ENCODE results near the gene SKOR1. TPM values are rescaled to one million over a fixed set of nuclear protein-coding genes. Genes with fewer than 3 reads are reported as not detected.

SKOR1 gene
- total RNA-seq, 2 donors from 2014 or later: 0.12 TPM; not detected in 1

GRCh38 chr15:67841513-67841762, 16.1 kb downstream of the SKOR1 start:
- H3K27ac ChIP-seq: peak overlapping the region; percentile 98 to 99
- no peaks in the 10 kb centered on the region for H3K27me3 ChIP-seq
- no peak for DNase-seq (ENCODE audit: low spot score)
- H3K4me3 ChIP-seq: peak overlapping the region; percentile 75 to 94
- peaks cover 0 to 18% of the 10 kb centered on the region in 2 donors for H3K4me1 ChIP-seq
- no peaks in the 10 kb centered on the region for H3K9me3 ChIP-seq
- H3K36me3 ChIP-seq: no peaks in the 10 kb centered on the region
- TF ChIP-seq CTCF (IDR thresholded peaks at IDR 0.05): no peak

GRCh38 chr15:67843092-67843501, 17.8 kb downstream of the SKOR1 start:
- no peak for TF ChIP-seq CTCF (IDR thresholded peaks at IDR 0.05)
- H3K27ac ChIP-seq: no peak overlapping the region

GRCh38 chr15:67843571-67844387, 18.5 kb downstream of the SKOR1 start:
- Histone ChIP-seq H3K4me3 (no peak overlapping the region), H3K27me3 (no peaks in the 10 kb centered on the region), H3K9me3 (no peaks in the 10 kb centered on the region), H3K27ac (no peak overlapping the region), H3K36me3 (no peaks in the 10 kb centered on the region), H3K4me1 (peaks cover 0 to 11% of the 10 kb centered on the region in 2 donors)
- DNase-seq (ENCODE audit: low spot score): no peak
- no peak for TF ChIP-seq CTCF (IDR thresholded peaks at IDR 0.05)

More at GRCh38 chr15:67843092-67843501, 17.8 kb downstream of the SKOR1 start:
- H3K4me3 ChIP-seq: no peak overlapping the region
- no peak for DNase-seq (ENCODE audit: low spot score)
- H3K36me3 ChIP-seq: no peaks in the 10 kb centered on the region
- no peaks in the 10 kb centered on the region for H3K27me3 ChIP-seq
- H3K9me3 ChIP-seq: no peaks in the 10 kb centered on the region
- peaks cover 0 to 18% of the 10 kb centered on the region in 2 donors for H3K4me1 ChIP-seq

GRCh38 chr15:67845974-67846373, 20.7 kb downstream of the SKOR1 start:
- DNase-seq (ENCODE audit: low spot score): no peak
- Histone ChIP-seq H3K27ac (no peak overlapping the region), H3K36me3 (no peaks in the 10 kb centered on the region), H3K4me3 (no peak overlapping the region), H3K4me1 (peaks cover 0 to 4% of the 10 kb centered on the region in 2 donors), H3K27me3 (no peaks in the 10 kb centered on the region), H3K9me3 (no peaks in the 10 kb centered on the region)
- TF ChIP-seq CTCF (IDR thresholded peaks at IDR 0.05): no peak

- H3K27ac ChIP-seq: no peak overlapping the region
- no peak for TF ChIP-seq CTCF (IDR thresholded peaks at IDR 0.05)
Observed at GRCh38 chr15:67849538-67849937, 24.2 kb downstream of the SKOR1 start.

GRCh38 chr15:67850336-67850735, 25.0 kb downstream of the SKOR1 start:
- no peaks in the 10 kb centered on the region for H3K27me3 ChIP-seq
- no peaks in the 10 kb centered on the region for H3K4me1 ChIP-seq
- no peaks in the 10 kb centered on the region for H3K36me3 ChIP-seq
- H3K4me3 ChIP-seq: no peak overlapping the region
- no peak for DNase-seq (ENCODE audit: low spot score)
- H3K9me3 ChIP-seq: no peaks in the 10 kb centered on the region
- no peak overlapping the region for H3K27ac ChIP-seq
- no peak for TF ChIP-seq CTCF (IDR thresholded peaks at IDR 0.05)

More at GRCh38 chr15:67849538-67849937, 24.2 kb downstream of the SKOR1 start:
- no peaks in the 10 kb centered on the region for H3K27me3 ChIP-seq
- DNase-seq (ENCODE audit: low spot score): no peak
- H3K36me3 ChIP-seq: no peaks in the 10 kb centered on the region
- no peak overlapping the region for H3K4me3 ChIP-seq
- no peaks in the 10 kb centered on the region for H3K9me3 ChIP-seq
- H3K4me1 ChIP-seq: no peaks in the 10 kb centered on the region

Measured in right atrium auricular region (tissue), 2 donors.